NCI-H2196 (cell line): ENCODE data around the gene CRTC1.
A peak's percentile ranks its signal among the peaks of the same experiment; 100 is the strongest.

Source experiments
- DNase-seq: peaks from one replicate; lab custom pipeline; 2025; ENCODE audit not compliant: unreplicated experiment; lab: John Stamatoyannopoulos, UW

The CRTC1 gene

DNA sequence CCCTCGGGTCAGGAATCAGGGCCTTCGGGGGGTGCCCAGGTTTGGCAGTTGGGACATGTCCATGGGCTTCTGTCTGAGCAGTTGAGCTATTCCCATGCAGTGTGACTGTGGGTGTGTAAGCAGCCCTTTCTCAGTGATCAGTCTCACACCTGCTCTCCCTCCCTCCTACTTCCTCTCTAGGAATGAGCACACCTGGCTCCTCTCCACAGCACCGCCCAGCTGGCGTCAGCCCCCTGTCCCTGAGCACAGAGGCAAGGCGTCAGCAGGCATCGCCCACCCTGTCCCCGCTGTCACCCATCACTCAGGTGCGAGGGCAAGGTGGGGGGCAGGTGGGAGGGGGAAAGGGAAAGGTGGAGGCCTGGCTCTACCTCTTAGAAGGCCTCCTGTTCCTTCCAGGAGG lies 81.7 kb downstream of the CRTC1 start:
- peak; percentile 75 for DNase-seq

DNA sequence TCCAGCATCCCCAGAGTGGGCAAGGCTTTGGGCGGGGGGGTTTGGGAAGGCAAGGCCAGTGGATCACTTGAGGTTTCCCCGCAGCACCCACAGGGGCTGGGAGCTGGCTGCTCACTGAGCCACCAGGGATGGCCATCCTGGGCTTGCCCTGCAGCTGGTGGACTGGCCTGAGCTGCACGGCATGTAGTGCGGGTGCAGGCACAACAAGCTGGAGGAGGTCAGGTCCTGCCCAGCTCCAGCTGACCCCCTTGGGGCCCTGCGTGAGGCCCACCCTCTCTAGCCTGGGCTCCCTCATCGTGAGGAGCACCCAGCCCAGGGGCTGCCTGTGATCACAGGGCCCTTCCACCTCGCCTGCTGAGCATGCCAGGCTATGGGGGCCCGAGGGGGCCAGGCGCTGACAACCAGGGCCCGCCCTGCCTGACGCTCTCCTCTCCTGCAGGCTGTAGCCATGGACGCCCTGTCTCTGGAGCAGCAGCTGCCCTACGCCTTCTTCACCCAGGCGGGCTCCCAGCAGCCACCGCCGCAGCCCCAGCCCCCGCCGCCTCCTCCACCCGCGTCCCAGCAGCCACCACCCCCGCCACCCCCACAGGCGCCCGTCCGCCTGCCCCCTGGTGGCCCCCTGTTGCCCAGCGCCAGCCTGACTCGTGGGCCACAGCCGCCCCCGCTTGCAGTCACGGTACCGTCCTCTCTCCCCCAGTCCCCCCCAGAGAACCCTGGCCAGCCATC lies 84.7 kb downstream of the CRTC1 start:
- no peak for DNase-seq

DNA sequence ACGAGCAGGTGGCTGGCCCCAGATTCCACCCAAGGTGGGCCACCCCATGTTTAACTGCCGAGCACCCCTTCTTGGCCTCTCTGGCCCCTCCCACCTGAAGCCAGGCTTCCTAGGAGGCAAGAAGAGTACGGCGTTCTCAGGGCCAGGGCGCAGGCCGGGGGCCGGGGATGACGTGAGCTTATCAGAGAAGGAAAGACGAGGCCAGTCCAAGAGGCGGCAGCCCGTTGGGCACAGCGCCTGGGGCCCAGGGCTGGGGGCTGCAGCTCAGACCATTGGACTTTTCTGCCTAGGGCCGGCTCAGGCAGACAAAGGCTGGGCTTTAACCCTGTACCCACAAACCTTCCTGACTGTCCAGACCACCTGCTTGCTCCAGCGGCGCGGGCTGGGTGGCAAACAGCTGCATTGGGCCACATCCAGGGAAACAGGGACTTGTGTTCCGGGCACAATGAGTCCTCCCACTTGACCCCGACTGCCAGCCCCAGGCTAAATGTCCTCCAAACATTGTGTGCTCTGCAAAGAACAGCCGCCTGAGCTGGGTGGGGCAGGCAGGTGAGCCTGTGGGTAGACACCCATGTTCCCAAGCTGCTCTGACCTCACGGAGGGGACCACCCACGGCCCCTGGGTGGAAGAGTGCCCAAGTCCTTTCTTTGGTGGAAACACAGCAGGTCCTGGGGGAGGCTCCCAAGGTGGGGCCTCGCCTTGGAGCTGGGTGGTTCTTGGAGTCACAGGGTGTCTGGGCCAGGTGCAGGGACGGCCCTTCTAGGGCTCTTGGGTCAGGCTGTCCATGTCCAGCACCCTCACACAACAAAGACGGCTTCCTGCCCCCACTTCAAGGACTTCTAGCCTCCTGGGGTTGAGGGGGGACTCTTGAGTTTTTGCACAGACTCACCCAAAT lies 85.8 kb downstream of the CRTC1 start:
- DNase-seq = peak; percentile 84

DNA sequence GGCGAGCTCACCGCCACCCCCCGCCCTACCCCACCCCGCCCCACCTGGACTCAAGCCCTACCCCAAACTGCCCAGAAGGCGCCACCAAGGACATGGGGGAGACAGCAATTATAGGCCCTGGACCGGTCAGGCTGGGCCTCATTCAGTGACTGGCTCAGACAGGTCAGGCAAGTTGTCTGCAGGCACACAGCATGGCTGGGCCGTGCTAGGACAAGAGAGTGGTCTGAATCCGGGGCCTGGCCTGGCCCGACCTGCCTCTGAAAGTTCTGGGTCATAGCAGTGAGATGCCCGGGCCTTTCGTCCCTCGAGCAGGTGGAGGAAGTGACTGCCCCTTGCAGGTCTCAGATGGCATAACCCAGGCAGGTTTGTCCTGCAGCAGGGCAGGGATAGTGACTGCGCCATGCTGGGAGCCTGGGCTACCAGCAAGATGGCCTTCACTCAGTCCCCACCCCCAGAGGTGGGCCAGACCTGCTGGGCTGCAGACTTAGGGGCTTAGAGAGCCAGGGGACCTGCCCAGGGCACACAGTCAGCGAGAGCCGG lies 86.6 kb downstream of the CRTC1 start:
- peak; percentile 15 for DNase-seq

DNA sequence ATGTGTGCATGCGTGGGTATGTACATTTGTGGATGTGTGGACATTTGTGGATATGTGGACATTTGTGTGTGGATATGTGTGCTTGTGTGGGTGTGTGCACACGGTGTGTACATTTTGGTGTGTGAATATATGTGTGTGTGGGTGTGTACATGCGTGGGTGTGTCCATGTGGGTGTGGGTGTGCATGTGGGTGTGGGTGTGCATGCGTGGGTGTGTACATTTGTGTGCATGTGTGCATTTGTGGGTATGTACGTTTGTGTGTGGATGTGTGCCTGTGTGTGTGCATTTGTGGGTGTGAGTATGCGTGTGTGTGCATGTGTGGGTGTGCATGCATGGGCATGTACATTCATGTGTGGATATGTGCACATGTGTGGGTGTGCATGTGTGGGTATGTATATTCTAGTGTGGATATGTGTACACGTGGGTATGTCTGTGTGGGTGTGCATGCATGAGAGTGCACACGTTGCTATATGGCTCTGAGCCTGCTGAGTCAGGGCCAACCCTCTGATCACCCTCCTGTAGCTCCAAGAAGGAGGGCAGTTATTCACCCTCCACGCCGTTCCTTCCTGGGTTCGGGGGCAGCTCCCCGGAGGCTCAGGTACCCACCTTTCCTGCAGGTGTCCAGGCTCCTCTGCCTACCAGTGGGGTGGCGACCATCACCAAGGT lies 87.3 kb downstream of the CRTC1 start:
- DNase-seq = no peak

DNA sequence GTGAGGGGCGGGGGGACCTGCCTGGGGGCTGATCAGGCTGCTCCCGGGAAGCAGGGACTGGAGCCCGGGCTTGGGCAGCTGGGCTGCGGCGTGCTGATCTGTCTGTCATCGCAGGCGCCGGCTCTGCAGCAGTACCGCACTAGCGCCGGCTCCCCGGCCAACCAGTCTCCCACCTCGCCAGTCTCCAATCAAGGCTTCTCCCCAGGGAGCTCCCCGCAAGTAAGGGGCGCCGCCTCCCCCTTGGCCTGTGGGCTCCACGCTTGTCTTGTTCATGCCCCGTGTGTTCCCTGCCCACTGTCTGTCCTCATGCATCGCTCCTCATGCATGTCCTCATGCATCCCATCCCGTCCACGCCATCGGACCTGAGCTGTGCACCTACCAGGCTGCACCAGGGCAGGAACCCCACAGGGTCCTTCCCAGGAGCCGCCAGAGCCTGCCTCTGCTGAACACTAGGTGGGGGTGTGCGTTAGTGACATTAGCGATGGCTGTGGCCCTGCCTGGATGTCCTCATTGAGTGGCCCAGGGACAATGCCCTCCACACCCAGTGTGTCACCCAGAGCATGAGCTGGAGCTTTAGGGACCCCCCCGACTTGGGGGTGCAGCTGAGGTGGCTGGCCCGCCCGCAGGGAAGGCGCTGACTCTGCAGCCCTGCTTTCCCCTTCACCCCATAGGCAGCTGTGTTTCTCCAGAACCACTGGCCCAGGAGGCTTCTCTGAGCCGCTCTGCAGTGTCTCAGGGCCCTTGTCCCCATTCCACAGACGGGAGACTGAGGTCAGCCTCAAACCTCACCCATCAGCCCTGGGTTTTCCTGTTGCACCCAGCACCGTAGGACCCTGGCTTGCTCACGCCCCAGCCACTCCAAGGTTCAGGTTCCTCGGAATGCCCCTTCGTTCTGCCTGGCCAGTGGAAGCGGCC lies 88.1 kb downstream of the CRTC1 start:
- DNase-seq = no peak

DNA sequence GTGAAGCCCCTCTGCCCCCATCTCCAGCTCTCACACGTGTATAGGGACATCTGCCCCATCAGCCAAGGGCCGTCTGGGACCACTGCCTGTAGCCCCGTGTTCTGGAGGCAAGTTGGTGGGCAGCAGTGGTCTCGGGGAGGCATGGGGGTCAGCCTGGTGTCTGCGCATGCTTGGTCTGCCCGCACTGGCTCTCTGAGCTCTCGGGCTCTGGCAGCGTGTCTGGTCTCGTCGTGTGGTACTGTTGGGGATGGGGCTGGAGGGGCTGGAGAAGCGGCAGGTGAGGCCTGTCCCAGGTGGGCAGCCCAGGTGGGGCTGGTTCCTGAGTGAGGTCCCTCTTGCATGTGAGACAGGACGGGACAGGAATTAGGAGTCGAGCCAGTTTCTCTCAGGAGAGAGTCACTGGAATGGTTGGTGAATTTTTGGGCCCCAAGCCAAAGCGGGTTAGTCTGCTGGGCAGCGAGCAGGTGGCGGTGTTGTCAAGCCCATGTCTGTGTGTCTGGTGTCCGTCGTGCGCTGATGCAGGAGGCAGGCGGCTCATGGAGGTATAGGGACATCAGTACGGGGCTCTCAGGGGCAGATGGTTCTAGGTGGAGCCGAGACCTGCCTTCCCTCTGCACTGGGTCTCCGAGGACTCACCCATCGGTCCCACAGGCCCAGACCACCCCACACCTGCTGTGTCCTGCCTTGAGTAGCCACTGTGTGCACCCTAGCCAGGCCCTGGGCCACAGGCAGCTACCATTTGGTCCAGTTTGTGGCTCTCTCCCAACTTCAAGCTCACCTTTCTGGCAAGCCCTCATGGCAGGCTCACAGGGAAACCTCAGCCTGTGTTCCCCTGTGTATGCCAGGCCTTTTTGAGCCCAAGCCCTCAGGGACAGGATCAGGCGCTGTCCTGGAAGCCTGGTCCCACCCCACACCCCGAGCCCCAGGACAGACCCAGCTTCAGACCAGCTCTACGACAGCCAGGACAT lies 89.4 kb downstream of the CRTC1 start:
- DNase-seq = peak; percentile 49

DNA sequence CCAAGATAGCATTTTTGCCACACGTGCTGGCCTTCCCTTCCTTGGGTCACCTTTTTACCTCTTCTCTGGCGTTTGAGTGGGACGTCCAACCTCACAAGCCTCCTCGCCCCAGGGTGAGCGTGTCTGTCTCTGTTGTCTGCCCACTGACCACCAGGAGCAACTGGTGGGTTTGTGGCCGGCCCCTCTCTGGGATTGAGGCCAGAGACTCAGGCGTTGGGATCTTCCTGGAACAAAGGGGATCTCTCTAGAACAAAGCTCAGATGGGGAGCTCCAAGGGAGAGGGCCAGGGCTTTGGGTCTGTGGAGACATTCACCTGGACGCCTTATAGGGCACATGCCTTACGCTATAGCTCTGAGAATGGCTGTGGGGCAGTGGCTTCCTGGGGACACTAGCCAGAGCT lies 90.2 kb downstream of the CRTC1 start:
- DNase-seq = no peak

DNA sequence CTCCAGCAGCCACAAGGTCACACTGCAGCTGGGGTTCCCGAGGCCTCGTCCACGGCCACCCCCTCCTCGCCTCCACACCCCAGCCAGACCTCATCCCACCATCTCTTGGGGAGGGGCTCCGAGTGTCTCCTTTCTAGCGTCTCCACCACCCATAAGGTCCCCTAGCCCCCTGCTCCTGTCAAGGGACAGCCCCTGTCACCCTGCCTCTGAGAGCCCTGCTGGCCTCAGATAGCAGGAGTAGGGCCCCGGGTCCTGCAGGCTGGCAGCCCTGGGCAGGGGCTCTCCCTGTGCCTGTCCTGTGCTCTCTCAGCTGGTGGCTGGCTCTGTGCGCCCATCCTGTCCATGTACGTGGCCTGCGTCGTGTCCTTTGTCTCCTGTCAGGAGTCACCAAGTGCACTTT lies 90.6 kb downstream of the CRTC1 start:
- no peak for DNase-seq

DNA sequence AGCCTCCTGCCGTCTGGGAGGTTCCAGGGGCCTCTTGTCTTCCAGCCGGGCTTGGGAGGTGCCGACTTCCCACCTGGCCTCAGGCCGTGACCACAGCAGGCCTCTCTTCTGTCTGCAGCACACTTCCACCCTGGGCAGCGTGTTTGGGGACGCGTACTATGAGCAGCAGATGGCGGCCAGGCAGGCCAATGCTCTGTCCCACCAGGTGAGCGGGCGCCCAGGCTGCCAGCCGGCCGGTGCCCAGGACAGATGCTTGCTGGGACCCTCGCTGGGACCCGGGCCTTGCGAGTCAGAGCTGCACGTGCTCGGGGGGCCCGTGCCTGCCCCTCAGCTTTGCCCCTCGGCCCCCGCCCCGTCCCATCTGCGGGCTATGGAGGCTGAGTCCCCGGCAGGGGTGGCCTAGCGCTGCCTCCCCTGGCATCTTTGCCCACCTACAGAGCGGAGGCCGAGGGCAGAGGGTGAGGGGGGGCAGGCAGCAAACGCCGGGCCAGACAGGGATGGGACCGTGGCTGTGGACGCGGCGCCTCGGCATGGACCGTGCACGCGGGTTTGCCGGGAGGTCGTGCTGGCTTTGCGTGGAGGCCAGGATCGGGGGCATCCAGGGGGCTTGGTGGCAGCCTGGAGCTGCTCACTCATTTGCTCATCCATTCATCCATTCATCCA lies 91.4 kb downstream of the CRTC1 start:
- DNase-seq = no peak

DNA sequence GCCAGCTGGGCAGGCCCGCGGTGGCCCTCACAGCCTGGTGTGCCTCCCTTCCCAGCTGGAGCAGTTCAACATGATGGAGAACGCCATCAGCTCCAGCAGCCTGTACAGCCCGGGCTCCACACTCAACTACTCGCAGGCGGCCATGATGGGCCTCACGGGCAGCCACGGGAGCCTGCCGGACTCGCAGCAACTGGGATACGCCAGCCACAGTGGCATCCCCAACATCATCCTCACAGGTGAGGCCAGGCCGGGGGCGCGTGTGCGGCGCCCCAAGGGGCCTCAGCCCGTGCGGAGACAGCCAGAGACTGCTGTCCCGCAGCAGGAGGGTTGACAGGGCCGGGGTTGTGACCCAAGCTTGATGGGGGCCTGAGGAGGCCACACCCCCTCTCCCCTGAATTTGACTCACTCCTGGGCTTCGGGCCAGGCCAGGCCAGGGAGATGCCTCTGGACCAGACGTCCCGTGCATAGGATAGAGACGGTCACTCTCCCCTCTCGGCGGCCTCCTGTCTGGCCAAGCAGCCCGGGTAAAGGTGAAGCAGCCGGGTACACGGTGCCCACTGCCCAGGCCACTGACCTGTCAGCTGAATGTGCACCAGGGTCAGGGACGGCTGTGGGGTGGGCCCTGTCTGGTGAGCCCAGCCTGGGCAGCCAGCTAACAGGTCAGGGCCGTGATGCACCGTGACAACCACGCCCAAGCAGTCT lies 92.3 kb downstream of the CRTC1 start:
- DNase-seq = no peak

DNA sequence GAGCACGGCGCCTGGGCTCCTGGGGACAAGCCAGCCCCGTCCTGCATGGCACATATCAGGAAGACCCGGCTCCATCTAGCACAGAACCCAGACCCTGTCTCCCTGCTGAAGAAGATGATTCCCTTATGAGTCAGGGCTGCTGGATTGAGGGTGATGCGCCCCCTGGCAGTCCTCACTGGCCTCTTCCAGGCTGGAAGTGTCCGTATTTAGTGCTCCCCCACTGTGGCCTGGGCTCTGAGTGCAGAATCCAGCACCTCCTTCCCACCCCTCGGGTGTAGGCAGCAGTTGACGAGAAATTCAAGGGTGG lies 92.8 kb downstream of the CRTC1 start:
- no peak for DNase-seq

DNA sequence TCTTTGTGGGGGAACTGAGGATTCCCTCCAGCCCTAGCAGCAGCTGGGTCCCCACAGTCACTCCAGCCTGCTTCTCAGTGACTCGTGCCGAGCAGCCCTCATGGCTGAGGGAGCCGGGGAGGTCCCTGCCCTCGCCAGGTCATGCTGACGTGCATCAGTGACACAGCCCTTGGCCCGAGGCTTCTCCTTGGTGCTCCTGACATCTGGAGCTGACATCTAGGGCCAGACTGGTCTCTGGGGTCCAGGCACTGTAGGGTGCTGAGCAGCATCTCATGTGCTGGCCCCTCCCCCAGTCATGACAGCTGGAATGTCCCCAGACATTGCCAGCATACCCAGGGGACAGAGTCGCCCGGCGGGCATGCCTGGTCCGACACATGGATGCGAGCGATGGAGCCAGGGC lies 93.3 kb downstream of the CRTC1 start:
- DNase-seq = no peak

DNA sequence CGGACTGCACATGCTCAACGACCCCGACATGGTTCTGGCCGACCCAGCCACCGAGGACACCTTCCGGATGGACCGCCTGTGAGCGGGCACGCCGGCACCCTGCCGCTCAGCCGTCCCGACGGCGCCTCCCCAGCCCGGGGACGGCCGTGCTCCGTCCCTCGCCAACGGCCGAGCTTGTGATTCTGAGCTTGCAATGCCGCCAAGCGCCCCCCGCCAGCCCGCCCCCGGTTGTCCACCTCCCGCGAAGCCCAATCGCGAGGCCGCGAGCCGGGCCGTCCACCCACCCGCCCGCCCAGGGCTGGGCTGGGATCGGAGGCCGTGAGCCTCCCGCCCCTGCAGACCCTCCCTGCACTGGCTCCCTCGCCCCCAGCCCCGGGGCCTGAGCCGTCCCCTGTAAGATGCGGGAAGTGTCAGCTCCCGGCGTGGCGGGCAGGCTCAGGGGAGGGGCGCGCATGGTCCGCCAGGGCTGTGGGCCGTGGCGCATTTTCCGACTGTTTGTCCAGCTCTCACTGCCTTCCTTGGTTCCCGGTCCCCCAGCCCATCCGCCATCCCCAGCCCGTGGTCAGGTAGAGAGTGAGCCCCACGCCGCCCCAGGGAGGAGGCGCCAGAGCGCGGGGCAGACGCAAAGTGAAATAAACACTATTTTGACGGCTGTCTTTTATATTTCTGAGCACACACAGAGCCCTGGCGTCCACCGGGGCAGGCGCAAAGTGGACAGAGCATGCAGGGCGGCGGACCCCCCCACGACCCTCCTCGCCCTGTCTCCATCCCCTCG lies 94.0 kb downstream of the CRTC1 start:
- DNase-seq = no peak

DNA sequence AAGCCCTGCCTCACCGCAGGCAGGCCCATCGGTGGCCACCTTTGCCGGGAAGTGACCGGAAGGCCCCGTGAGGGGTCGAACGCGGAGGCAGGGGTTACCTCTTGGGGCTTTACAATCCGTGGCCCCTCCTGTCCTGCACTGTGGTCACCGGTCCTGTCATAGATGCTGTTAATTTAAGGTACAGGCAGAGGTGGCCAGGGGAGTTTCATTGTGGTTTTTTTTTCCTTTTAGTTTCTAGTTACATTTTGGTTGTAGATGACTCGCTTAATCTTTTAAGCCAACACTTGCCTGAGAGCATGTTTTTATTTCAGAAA lies 94.6 kb downstream of the CRTC1 start:
- DNase-seq = no peak

DNA sequence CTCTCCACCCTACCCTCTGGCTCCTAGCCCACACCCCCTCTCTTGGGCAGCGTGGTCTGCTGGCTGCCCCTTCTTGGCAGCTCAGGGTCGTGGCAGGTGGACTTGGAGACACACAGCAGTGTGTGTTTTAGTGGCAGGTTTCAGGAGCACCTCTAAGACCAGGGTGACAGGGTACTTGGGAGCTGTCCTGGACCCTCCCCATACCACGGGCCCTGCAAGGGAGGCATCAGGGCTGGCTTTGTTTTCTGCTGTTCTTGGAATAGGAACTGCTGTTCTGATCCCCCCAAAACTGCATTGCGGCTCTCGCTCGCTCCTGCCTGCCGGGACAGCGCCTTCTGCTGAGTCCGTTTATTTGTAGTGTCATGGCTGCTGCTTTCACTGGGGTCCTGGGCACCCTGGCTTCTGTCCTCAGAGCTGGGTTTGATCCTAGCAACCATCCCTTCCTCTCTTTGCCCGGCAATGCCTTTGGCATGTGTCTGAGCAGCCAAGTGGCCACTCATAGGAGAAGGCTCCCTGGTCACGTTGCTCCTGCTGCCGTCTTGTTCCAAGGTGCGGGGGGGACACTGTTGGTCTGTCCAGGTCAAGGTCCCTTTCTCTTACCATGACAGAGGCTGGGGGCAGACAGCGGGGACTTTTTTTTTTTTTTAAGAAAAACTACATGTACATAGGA lies 95.5 kb downstream of the CRTC1 start:
- DNase-seq = no peak

DNA sequence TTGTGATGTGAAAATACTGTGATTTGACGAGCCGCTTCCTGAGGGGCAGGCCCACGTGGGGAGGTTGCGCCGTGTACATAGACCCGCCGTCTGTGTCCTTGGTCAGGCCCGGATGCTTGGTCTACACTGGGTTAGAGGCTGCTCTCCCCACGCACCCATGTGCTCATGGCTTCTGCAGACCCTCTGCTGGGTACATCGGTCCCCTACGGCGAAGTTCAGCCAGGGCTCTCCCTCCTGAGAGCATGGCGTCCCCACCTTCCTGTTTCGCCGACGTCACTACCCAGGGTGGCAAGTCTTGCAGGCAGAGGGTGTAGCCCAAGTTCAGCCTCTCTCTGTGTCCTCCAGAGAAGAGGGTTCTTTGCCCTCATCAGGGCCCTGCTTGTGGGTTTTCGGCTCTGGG lies 96.6 kb downstream of the CRTC1 start:
- DNase-seq = no peak
